OCI-LY7 (cell line): ENCODE measurements around the gene TMEM53.

ENCODE experiments used
- EZH2phosphoT487 ChIP-seq: fragments of 200-600 bp; sonication (generic); IDR thresholded peaks from 2 replicates; pipeline ENCODE4 v1.6.1; 2018; ENCODE audit warnings: low read depth, borderline replicate concordance, mild to moderate bottlenecking, mixed run types, antibody characterized with exemption, low read length, moderate library complexity, mixed read lengths
- TF ChIP-seq, protein P1 (sequence below): fragments of 200-600 bp; sonication (generic); conservative IDR thresholded peaks from 2 replicates; pipeline ENCODE4 v1.5.1; 2014; ENCODE audit warnings: mild to moderate bottlenecking, antibody characterized with exemption, low read length, moderate library complexity, mixed read lengths

GRCh38 chr1:44693900-44694299, 19.6 kb upstream of the TMEM53 start:
- TF ChIP-seq, protein P1, sequence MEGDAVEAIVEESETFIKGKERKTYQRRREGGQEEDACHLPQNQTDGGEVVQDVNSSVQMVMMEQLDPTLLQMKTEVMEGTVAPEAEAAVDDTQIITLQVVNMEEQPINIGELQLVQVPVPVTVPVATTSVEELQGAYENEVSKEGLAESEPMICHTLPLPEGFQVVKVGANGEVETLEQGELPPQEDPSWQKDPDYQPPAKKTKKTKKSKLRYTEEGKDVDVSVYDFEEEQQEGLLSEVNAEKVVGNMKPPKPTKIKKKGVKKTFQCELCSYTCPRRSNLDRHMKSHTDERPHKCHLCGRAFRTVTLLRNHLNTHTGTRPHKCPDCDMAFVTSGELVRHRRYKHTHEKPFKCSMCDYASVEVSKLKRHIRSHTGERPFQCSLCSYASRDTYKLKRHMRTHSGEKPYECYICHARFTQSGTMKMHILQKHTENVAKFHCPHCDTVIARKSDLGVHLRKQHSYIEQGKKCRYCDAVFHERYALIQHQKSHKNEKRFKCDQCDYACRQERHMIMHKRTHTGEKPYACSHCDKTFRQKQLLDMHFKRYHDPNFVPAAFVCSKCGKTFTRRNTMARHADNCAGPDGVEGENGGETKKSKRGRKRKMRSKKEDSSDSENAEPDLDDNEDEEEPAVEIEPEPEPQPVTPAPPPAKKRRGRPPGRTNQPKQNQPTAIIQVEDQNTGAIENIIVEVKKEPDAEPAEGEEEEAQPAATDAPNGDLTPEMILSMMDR, result no peak
- no peak for TF ChIP-seq EZH2phosphoT487
